ENCODE data around the gene TMEM143. TPM values are rescaled to one million over a fixed set of nuclear protein-coding genes. Genes with fewer than 3 reads are reported as not detected.
"Not testable (repeated sequence)": the region's sequence is repeated elsewhere in the genome, so short reads cannot be mapped to it uniquely, and the experiment has no call there.

Gene TMEM143
- total RNA-seq, 2 donors from 2014 or later = 14.5 to 16.1 TPM

- Histone ChIP-seq H3K4me3 (no peak overlapping the region), H3K36me3 (replicated peaks in 1 of 2; ENCODE audit: insufficient read depth in 1 of 2, low read depth in 2 of 2) (no peaks in the 10 kb centered on the region), H3K27me3 (no peaks in the 10 kb centered on the region), H3K27ac (no peak overlapping the region), H3K4me1 (no peaks in the 10 kb centered on the region), H3K9me3 (no peaks in the 10 kb centered on the region)
- TF ChIP-seq CTCF (IDR thresholded peaks at IDR 0.05) (no peak), POLR2A (IDR thresholded peaks at IDR 0.05) (no peak)
- ATAC-seq = no peak
- WGBS, 2 donors = 44 to 88% methylated on average over 1 of the region's 1 CpG
- intact Hi-C loops (cut with DNase I) = no loop called here
- DNase-seq = no peak
Measured at GRCh38 chr19:48301886-48302599, 61.7 kb downstream of the TMEM143 start.

DNA sequence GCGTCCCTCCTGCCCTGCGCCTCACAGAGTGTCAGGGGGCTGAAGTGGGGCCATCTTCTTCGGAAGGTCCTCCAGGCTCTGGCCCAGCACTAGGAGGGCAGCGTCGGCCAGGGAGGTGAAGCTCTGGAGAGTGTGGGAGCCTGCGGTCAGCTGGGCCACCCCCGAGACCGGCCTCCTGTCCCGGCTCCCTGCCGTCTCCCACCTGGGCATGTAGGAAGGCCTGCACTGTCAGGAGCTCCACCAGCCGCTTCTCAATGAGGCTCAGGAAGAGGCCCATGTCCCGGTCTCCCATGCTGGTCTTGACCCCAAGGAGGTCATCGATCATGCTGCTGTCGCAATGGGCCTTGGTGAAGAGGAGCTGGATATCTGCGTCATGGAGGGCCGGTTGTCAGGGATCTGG lies 65.8 kb downstream of the TMEM143 start:
- no peak for ATAC-seq
- no peaks in the 10 kb centered on the region for H3K4me1 ChIP-seq

GRCh38 chr19:48296963-48297734 lies 66.6 kb downstream of the TMEM143 start:
- WGBS, 2 donors = 74 to 78% methylated on average over 10 to 37 of the region's 42 CpGs
- H3K9me3 ChIP-seq = no peaks in the 10 kb centered on the region
- TF ChIP-seq POLR2A (IDR thresholded peaks at IDR 0.05) (no peak), CTCF (IDR thresholded peaks at IDR 0.05) (no peak)
- no peaks in the 10 kb centered on the region for H3K4me1 ChIP-seq
- DNase-seq (no peak), ATAC-seq (no peak)
- no peak overlapping the region for H3K27ac ChIP-seq
- intact Hi-C loops (cut with DNase I) = no loop called here
- H3K27me3 ChIP-seq = no peaks in the 10 kb centered on the region
- no peak overlapping the region for H3K4me3 ChIP-seq
- no peaks in the 10 kb centered on the region for H3K36me3 ChIP-seq (replicated peaks in 1 of 2; ENCODE audit: insufficient read depth in 1 of 2, low read depth in 2 of 2)

More for the DNA sequence above, 65.8 kb downstream of the TMEM143 start:
- 85 to 87% methylated on average over 5 to 16 of the region's 16 CpGs for WGBS, 2 donors
- Histone ChIP-seq H3K36me3 (replicated peaks in 1 of 2; ENCODE audit: insufficient read depth in 1 of 2, low read depth in 2 of 2) (no peaks in the 10 kb centered on the region), H3K27ac (no peak overlapping the region), H3K4me3 (no peak overlapping the region), H3K9me3 (no peaks in the 10 kb centered on the region), H3K27me3 (no peaks in the 10 kb centered on the region)
- intact Hi-C loops (cut with DNase I) = no loop called here
- TF ChIP-seq POLR2A (IDR thresholded peaks at IDR 0.05) = no peak
- DNase-seq = no peak

DNA sequence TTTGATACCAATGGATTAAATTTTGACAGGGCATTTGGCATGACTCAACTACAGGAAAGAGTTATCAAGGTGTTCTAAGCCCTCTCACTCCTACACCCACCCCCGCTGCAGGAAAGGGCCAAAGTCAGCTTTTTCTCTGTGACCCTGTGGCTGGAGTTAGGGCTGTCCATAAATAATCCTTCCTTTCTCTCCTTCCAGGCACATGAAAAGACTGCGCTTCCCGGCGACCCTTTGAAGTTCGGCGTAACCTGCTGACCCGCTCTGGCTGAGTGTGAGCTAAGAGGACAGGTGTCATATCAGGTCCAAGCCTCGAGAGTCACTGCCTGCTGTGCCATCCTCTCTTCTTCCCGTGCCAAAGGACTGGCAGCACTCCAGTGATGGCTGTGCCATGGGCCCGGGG lies 68.3 kb downstream of the TMEM143 start:
- ATAC-seq = no peak
- intact Hi-C loops (cut with DNase I) = no loop called here
- 54 to 57% methylated on average over 10 of the region's 10 CpGs for WGBS, 2 donors
- H3K27me3 ChIP-seq = no peaks in the 10 kb centered on the region
- no peak overlapping the region for H3K27ac ChIP-seq
- no peak overlapping the region for H3K4me3 ChIP-seq
- no peaks in the 10 kb centered on the region for H3K9me3 ChIP-seq
- H3K36me3 ChIP-seq (replicated peaks in 1 of 2; ENCODE audit: insufficient read depth in 1 of 2, low read depth in 2 of 2) = no peaks in the 10 kb centered on the region
- H3K4me1 ChIP-seq = peaks cover 11% of the 10 kb centered on the region
- DNase-seq = no peak
- no peak for TF ChIP-seq CTCF (IDR thresholded peaks at IDR 0.05)
- TF ChIP-seq POLR2A (IDR thresholded peaks at IDR 0.05) = no peak

GRCh38 chr19:48292798-48293197 lies 70.9 kb downstream of the TMEM143 start:
- Histone ChIP-seq H3K36me3 (replicated peaks in 1 of 2; ENCODE audit: insufficient read depth in 1 of 2, low read depth in 2 of 2) (no peaks in the 10 kb centered on the region), H3K27ac (no peak overlapping the region), H3K4me3 (no peak overlapping the region), H3K4me1 (peaks cover 11% of the 10 kb centered on the region), H3K27me3 (no peaks in the 10 kb centered on the region), H3K9me3 (no peaks in the 10 kb centered on the region)
- no peak for ATAC-seq
- TF ChIP-seq POLR2A (IDR thresholded peaks at IDR 0.05) = no peak
- no peak for TF ChIP-seq CTCF (IDR thresholded peaks at IDR 0.05)
- 83% methylated on average over 4 of the region's 4 CpGs for WGBS, 2 donors
- no peak for DNase-seq
- intact Hi-C loops (cut with DNase I) = no loop called here

DNA sequence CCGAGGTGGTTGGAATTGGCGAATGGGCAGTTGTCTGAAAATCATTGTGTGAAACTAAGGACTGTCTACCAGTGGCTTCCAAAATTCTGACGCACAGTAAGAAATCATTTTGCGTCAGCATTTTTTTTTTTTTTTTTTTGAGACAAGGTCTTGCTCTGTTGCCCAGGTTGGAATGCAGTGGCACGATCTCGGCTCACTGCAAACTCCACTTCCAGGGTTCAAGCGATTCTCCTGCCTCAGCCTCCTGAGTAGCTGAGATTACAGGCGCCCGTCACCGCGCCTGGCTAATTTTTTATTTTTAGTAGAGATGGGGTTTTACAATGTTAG lies 72.3 kb downstream of the TMEM143 start:
- H3K36me3 ChIP-seq (replicated peaks in 1 of 2; ENCODE audit: insufficient read depth in 1 of 2, low read depth in 2 of 2); ATAC-seq; intact Hi-C loops (cut with DNase I); DNase-seq; H3K27me3 ChIP-seq; H3K9me3 ChIP-seq; H3K4me3 ChIP-seq; H3K27ac ChIP-seq: not testable (repeated sequence)
- H3K4me1 ChIP-seq = peaks cover 11% of the 10 kb centered on the region
- 19 to 27% methylated on average over 11 of the region's 11 CpGs for WGBS, 2 donors

Measured in body of pancreas (tissue), 4 donors.